HG02588 (cell line): ENCODE data around the gene CADPS2.

Experiments used
- ATAC-seq: cut with Tn5 transposase; IDR thresholded peaks from one replicate; pipeline ENCODE4 v1.9.1; 2021; ENCODE audit warnings: mild to moderate bottlenecking, moderate library complexity; ENCODE audit not compliant: unreplicated experiment

Gene CADPS2

GRCh38 chr7:122886357-122887081, at the start of gene CADPS2:
Gene CADPS2 (minus strand): TSS chr7:122886460. CDS start chr7:122886337, 123 bp downstream.
- peak; percentile 74 for ATAC-seq

GRCh38 chr7:122935620-122936019, 49.4 kb upstream of the CADPS2 start:
- ATAC-seq, result no peak

GRCh38 chr7:122919643-122920181, 33.5 kb upstream of the CADPS2 start:
- ATAC-seq, result no peak

- ATAC-seq, result no peak
Observed at GRCh38 chr7:122914812-122915211, 28.6 kb upstream of the CADPS2 start.

- ATAC-seq, result no peak
Observed at GRCh38 chr7:122913608-122914007, 27.3 kb upstream of the CADPS2 start.

- ATAC-seq, result no peak
Observed at GRCh38 chr7:122902751-122903495, 16.7 kb upstream of the CADPS2 start.

GRCh38 chr7:122901250-122901649, 15.0 kb upstream of the CADPS2 start:
- no peak for ATAC-seq

GRCh38 chr7:122896509-122896908, 10.2 kb upstream of the CADPS2 start:
- ATAC-seq, result no peak

- no peak for ATAC-seq
Observed at GRCh38 chr7:122893486-122893885, 7.2 kb upstream of the CADPS2 start.

- no peak for ATAC-seq
Observed at GRCh38 chr7:122889116-122889515, 2.9 kb upstream of the CADPS2 start.

- no peak for ATAC-seq
Observed at GRCh38 chr7:122887848-122888247, 1.6 kb upstream of the CADPS2 start.

- no peak for ATAC-seq
Observed at GRCh38 chr7:122887198-122887597, 938 bp upstream of the CADPS2 start.

GRCh38 chr7:122885583-122886356, 490 bp downstream of the CADPS2 start:
- peak; percentile 28 for ATAC-seq

GRCh38 chr7:122884186-122884585, 2.1 kb downstream of the CADPS2 start:
- ATAC-seq, result no peak

- no peak for ATAC-seq
Observed at GRCh38 chr7:122883049-122883680, 3.1 kb downstream of the CADPS2 start.

GRCh38 chr7:122881324-122881723, 4.9 kb downstream of the CADPS2 start:
- no peak for ATAC-seq

- no peak for ATAC-seq
Observed at GRCh38 chr7:122869260-122869659, 17.0 kb downstream of the CADPS2 start.

GRCh38 chr7:122867471-122867980, 18.7 kb downstream of the CADPS2 start:
- no peak for ATAC-seq

GRCh38 chr7:122864838-122865237, 21.4 kb downstream of the CADPS2 start:
- ATAC-seq, result no peak

- no peak for ATAC-seq
Observed at GRCh38 chr7:122864016-122864415, 22.2 kb downstream of the CADPS2 start.

- ATAC-seq, result no peak
Observed at GRCh38 chr7:122858320-122858719, 27.9 kb downstream of the CADPS2 start.
